NCI-H748 (cell line): ENCODE measurements around the gene FOXQ1.
"Not testable (repeated sequence)": the region's sequence is repeated elsewhere in the genome, so short reads cannot be mapped to it uniquely, and the experiment has no call there.

Experiments
- DNase-seq: peaks from one replicate; lab custom pipeline; 2025; ENCODE audit not compliant: unreplicated experiment; lab: John Stamatoyannopoulos, UW

Gene FOXQ1

DNA sequence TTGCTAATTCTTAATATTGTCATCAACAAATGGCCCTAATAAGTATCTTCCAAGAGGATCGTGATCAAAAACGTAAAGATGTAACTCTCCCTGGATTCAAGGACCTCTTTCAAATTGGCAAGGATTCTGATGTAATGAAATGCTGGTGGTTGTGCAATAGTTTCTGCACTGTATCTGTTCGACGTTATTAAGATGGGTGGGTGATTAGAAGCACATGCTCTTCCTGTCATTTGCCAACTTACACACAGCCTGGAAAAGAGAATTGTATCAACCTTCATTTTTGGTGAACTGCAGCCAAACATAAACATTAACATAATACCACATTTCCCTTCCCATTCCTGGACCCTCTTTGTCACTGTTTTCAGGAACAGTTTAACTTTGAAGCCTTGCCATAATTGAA is 9.8 kb downstream of the FOXQ1 start:
- no peak for DNase-seq

DNA sequence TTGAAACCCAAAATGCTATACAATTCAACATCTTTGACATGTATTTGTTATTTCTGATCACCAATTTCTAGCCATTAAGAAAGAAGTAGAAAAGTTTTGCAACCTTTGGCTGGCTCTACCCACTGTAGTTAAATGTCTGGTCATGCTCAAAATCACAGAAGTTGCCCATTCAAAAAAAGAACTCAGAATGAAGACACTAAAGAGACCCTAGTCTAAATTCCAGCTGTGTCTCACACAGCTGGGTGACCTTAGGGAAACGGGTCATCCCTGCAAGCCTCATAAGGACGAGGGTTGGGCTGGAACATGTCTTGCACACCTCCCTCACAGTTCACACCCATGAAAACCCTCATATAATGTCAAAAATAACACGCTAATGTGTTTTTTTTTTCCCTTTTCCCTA is 10.3 kb downstream of the FOXQ1 start:
- no peak for DNase-seq

DNA sequence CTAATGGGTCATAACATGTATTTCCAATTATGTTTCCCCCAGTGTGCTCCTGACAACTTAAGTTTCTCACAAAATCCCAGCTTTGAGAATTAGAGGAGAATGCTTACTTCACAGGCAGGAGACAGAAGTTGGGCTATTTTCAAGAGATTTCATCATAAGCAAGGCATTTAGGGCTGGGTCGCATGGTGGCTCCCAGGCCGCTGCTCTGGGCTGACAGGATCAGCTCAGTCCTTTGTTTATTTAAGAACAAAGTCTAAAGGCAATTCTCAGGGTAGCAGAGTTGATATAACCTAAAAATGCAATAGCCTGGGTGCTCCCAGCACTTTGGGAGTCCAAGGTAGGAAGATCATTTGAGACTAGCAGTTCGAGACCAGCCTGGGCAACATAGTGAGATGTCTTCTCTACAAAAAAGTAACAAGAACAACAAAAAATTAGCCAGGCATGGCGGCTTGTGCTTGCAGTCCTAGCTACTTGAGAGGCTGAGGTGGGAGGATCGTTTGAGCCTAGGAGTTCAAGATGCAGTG is 10.9 kb downstream of the FOXQ1 start:
- no peak for DNase-seq

DNA sequence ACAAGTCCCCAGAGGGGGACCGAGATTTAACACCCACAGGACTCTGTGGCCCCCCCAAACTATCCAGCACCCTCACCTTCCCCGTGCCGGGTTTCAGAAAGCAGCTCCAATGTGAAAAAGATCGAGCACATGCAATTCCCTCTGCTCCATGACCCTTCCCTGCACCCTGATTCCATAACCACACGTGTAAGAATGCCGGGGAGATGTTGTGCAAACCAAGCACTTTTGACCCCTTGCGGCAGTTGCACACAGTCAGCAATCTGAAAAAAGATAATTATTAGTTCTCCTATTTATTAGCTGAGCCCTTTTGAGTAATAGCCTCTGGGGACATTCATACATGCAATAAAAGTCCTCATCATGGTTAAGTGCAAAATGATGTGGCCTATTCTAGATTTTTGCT is 13.0 kb downstream of the FOXQ1 start:
- no peak for DNase-seq

DNA sequence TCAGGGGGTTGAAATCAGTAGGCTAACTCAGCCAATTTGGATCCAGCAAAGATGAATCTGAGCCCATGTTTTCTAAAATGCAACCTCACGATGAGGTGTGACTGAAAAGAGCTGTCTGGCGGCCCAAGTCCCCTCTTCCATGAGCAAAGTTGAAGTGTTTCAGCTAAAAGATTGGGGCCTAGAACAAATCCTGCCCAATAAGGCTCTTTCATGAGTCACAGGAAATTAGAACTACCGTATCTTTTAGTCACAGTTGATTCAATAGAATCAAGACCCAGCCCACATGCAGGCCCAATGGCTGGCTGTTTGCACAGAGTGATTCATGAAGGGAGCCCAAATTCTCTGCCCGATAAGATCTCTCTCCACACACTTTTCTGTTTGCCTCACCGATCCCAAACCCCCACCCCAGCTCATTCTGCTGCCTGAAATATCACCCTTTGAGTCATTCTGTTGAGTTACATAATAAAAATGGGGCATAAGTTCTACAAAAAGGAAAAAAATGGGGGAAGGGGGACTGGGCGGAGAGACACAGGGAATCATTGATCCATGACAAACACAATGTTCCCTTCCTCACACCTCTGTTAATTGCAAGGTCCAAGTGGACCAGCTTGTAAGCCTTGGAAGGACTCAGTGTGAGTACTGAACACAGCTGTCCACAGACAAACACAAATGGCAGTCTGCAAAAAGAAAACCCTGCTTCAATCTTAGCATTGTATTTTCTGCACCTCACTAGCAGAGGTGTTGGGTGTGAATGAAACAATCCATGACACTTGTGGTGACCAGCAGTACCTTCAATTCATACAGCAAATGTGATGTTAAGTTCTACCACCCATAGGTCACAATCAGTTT is 13.8 kb downstream of the FOXQ1 start:
- DNase-seq = no peak

DNA sequence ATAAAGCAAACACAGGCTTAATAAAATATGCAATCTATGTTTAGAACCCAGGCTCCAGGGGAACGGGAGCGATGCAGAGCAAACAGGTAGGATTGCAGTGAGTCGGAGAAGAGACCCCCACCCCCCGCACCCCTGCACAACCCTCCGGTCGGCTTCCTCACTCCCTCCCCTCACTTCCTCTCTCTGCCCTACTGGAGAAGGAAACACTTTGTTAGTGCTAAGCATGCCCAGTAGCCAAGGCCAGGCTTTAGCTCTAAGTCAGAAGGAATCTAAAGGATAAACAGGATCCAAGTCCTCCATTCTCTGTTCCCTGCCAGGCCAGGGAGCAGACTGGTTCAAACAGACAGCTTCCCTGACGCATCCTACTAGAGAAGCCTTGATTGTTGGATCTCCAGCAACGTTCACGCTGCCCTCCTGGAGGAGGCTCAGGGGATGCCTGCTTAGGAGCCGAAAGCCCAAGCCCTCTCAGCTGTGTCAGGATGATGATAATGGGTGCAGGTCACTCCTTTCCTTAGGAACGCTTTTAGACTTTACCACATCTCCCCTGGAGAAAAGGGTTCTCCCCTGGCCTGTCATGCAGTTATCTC is 14.7 kb downstream of the FOXQ1 start:
- DNase-seq = no peak

DNA sequence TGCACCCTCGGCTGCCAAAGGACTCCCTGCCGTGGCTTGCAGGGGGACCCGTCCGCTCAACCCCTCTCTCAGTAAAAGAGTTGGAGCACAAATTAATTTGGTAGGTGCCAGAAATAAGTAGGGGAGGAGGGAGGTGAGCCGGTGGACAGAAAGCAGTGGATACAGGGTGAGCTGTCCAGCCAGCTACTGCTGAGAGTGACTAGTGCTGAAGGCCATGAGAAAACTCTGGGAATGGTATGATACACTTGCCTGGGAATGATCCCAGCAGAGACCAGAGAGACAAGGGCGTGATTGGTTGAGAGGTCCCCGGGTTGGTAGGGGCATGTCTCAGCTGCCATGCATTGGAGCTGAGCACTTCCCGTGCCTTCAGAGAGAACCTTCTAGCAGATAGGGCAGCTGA is 15.7 kb downstream of the FOXQ1 start:
- no peak for DNase-seq

DNA sequence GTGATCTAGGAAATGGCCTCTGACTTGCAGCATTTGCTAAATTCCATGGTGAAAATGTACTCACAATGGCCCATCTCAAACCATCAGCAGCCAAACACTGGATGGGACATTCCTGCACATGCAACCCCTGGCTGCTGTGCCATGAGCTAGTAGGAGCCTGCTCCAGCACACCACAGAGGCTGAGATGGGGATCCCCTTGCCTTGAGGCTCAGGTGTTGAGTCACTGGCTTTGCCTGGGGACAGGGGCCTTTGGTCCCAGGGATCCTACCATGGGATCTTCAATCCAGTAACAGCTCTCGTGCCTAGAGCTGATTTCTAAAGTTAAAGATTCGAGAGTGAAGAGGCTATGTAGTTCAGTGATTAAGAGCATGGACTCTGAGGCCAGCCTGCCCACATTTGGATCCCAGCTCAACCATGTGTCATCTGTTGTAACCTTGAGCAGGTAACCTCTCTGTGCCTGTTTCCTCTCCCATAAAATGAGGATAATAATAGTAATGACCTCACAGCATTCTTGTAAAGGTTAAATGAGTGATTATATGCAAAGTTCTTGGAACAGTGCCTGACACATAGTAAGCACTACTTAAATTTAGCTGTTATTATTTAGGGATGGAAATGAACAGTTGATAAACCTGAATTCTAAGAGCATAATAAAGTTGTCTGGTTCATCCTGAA is 16.4 kb downstream of the FOXQ1 start:
- DNase-seq = no peak

DNA sequence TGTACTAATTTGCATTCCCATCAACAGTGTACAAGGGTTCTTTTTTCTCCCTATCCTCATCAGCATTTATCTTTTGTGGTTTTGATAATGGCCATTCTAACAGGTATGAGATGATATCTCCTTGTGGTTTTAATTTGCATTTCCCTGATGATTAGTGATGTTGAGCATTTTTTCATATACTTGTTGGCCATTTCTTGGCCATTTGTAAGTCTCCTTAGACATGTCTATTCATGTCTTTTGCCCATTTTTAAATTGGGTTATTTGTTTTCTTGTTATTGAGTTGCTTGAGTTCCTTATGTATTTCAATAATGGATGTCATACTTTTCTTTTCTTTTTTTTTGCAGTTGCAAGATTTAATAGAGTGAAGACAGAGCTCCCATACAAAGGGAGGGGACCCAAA is 17.8 kb downstream of the FOXQ1 start:
- no peak for DNase-seq

DNA sequence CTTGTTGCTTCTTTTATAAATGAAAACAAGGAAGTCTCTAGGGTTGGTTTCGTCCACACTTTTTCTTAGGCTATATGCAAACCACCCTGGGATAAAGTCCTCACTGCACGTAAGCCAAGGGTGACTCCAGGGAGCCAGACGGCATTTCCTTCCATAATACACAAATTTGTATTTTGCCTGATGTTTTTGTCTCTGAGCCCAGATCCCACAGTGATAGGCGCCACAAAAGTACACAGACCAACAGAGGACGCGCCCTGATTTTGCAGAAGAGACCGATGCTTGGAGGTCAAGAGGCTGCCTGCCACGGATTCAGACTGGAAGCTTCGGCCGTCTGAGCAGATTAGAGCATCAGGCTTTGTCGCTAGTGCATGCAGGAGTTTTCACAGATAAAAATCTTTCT is 22.8 kb downstream of the FOXQ1 start:
- DNase-seq = no peak

DNA sequence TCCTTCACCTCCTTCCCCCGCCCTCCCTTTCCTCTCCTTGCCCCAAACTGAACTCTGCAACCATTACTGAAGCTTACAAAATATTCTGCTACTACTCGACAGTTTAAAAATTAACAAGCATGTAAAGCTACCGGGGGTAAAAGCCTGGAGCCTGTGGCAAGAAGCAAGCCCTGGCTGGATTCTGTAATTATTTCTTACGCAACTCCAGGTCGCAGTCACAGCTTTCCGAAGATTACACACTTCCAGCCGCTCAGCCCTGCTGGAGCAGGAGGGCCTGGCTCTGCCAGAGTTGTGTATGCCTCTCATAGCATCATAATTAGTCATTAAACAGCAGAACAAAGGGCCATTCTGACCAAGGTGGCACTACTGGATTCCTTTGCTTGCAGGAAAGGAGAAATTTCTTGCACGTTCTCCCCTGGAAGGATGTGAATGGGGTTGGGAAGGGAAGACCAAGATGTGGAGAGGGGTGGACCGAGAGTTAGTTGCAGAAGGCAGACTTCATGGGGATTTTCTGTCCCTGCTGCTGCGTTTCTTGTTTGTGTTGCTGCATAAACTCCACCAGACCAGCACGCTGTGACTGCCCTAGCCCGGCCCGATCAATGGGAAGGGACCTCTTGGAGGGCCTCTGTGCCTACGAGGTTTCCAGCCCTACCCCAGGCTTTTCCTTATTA is 23.6 kb downstream of the FOXQ1 start:
- DNase-seq = no peak

DNA sequence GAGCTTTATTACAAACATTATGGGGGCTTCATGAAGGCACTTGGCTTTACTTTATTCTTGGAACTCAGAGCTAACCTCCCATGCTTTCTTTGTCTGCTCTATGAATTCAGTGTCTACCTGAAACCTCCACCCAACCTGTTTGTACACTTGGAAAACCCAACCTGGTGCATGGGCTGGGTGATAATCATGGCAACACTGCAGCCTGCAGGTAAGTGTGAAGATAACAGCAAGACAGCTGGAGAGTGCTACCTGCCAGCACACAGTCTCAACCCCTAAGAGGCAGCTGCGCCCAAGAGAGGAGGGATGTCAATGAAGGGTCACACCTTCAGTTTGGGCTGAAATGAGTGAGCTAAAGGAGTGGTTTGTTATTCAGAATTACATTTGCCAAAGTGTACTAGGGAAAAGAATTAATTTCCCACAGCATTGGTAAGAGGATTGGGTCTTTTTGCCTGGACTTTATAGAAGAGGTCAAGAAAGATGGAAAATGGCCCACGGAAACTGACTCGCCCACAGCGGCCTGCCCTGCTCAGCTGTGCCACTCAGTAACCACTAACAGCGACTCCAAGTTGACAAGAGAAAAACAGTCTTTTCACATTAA is 24.4 kb downstream of the FOXQ1 start:
- DNase-seq = peak; percentile 44

DNA sequence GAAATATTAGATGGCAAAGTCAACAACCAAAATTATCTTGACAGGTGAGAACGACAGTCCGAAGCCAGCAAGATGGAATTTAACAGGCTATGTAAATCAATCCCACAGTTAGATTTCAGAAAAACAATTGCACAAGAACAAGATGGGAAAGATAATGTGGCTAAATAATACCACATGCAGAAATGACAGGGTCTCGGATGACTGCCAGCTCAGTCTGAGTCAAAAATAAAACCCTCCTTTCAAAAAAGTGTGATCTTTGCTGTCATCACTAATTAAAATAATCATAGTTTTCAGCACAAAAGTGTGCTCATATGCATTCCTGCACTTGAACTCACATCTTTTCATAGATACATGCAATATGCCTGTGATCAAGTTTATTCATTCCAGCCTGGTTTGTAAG is 25.9 kb downstream of the FOXQ1 start:
- DNase-seq = no peak

DNA sequence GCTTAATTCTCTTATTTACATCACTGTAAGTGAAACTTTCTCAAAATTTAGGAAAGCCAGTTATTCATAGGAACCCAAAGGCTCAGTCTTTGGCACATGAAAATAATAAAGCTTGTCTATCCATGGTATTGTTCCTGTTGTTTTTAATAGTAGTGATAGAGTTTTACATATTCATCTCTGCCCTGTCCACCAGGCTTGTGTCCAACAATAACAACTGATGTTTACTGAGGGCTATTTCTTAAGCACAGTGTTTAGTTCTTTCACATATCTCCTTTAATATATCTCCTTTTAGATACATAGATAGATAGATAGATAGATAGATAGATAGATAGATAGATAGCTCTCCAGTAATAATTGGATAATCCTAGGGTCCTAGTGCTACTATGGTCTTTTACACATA is 34.2 kb downstream of the FOXQ1 start:
- DNase-seq = no peak

DNA sequence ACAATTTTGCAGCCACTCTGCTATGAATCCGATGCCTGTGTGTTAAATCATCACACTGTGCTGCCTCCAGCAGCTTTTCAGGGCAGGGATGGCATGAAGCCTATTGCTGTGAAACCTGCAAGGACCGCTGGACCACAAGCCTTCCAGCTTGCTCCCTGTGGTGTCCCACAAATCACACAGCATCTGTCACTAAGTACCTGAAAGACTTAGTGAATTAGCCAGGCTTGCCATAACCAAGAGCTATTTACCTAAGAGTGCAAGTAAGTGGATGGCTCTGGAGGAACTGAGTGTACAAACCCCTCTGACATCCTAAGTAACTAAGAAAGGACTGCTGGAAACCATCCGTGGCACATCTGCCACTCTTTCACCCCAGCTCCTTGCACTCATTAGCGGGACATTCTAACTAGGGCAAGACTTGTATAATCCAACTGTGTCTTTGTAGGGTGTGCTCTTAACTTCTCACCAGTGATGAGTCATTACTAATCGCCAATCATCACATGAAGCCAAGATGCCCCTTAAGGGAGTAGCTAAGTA is 34.7 kb downstream of the FOXQ1 start:
- no peak for DNase-seq

DNA sequence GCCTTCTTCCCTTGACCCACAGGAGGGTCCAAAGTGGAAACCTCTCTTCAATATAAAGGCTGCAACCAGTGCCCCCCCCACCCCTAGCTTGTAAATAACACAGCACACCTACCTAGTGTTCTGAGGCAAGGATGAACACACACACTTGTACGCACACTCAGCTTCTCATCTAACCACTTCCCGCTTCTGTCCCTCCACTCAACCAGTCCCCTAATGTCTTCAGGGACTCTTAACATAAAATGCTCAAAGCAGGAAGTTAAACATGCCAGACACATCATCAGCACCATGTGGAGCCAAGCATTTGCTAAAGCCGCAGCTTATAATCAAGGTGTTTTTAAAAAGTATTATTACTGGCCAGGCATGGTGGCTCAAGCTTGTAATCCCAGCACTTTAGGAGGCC is 35.3 kb downstream of the FOXQ1 start:
- no peak for DNase-seq

DNA sequence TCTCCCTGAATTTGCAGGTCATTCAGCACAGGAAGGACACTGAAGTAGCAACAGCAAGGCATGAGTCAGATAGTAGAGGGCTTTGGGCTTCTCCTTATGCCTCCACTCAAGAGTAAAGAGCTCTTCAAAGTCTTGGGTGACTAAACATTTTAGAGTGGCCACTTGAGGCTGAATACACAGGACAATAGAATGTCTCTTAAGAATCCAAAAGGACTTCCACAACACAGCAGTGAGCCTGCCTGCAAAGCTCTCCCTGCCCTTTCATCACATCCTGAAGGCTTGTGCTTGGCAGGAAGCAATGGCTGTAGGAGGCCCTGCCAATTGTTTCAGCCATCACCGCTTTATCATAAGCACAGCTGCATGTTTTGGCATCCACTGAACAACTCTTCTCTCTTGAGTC is 36.8 kb downstream of the FOXQ1 start:
- no peak for DNase-seq

DNA sequence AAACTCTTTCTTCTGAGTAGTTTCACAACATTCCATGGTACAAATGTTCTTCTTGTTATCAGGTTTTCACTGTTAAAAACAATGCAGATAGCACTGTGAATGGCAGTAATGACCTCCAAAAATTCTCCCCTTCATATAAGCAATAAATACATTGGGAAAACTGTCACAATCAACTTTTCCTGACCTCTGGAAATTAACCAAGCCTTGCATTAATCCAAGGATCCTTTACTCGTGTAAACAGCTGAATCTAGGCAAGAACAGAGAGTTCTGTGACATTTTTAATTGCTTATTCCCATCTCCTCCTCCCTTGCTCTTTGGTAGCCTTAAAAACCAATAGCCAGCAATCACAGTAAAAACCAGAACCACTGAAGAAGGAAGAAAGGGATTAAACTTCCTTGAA is 37.8 kb downstream of the FOXQ1 start:
- DNase-seq = no peak

DNA sequence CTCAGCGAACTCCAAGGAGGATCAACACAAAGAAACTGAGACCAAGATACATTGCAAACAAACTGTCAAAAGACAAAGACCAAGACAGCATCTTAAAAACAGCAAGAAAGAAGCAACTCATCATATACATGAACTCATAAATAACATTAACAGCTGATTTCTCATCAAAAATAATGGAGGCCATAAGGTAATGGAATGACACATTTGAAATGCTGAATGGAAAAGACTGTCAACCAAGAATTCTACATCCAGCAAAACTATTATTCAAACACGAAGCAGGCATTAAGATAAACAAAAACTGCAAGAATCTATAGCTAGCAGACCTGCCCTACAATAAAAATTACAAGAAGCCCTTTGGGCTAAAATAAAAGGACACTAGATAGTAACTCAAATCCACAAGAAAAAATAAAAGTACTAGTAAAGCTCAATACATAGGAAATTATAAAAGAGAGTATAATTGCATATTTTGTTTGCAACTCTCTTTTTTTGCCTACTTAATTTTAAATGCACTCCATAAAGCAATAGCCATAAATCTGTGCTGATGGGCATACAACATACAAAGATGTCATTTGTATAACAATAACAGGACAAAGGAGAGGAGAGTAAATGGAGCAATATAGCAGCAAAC is 39.6 kb downstream of the FOXQ1 start:
- DNase-seq = no peak

DNA sequence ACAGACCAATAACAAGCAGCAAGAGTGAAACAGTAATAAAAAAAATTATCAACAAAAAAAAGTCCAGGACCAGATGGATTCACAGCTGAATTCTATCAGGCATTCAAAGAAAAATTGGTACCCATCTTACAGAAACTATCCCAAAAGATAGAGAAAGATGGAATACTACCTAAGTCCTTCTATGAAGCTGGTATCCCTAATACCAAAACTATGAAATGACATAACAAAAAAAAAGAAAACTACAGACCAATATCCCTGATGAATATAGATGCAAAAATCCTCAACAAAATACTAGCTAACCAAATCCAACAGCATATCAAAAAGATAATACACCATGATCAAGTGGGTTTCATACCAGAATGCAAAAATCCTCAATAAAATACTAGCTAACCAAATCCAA is 43.2 kb downstream of the FOXQ1 start:
- DNase-seq = not testable (repeated sequence)
